HepG2 (cell line): ENCODE results near the gene RTF1. TPM values are rescaled to one million over a fixed set of nuclear protein-coding genes. Genes with fewer than 3 reads are reported as not detected.
A peak's percentile ranks its signal among the peaks of the same experiment; 100 is the strongest.

Source experiments
- ATF7 ChIP-seq, 2 experiments: fragments of 450-650 bp in 1 of 2; sonication (generic) in 1 of 2; formaldehyde crosslinking in 1 of 2; IDR thresholded peaks; 2 replicates each; pipeline versions ENCODE4 v1.4.0 to v1.6.1; 2016 to 2020; ENCODE audit warnings: antibody characterized with exemption in 1 of 2, mild to moderate bottlenecking in 1 of 2, missing genetic modification reagents in 1 of 2
- CENPX ChIP-seq: sonication (generic); formaldehyde crosslinking; IDR thresholded peaks from 2 replicates; pipeline ENCODE4 v1.9.0; 2021; ENCODE audit warnings: mild to moderate bottlenecking, missing genetic modification reagents, moderate library complexity
- DMAP1 ChIP-seq: IDR thresholded peaks from 2 replicates; pipeline ENCODE4 v1.6.1; 2016
- FOXK1 ChIP-seq: sonication (generic); formaldehyde crosslinking; IDR thresholded peaks from 2 replicates; pipeline ENCODE4 v1.4.0; 2020; ENCODE audit warnings: low read depth, missing genetic modification reagents, borderline replicate concordance
- IRX3 ChIP-seq: sonication (generic); formaldehyde crosslinking; IDR thresholded peaks from 2 replicates; pipeline ENCODE4 v1.8.1; 2023; ENCODE audit warnings: mild to moderate bottlenecking, low read depth, missing genetic modification reagents, borderline replicate concordance
- KAT8 ChIP-seq: IDR thresholded peaks from 2 replicates; pipeline ENCODE4 v1.6.1; 2016; ENCODE audit warnings: missing genetic modification reagents, missing compliant biosample characterization
- KLF16 ChIP-seq, 2 experiments: sonication (generic) in 1 of 2; formaldehyde crosslinking in 1 of 2; IDR thresholded peaks; 2 replicates each; pipeline versions ENCODE4 v1.6.1 to v1.8.0; 2016 to 2023; ENCODE audit warnings: missing genetic modification reagents in 2 of 2, missing compliant biosample characterization in 1 of 2
- NFATC3 ChIP-seq: sonication (generic); formaldehyde crosslinking; IDR thresholded peaks from 2 replicates; pipeline ENCODE4 v1.5.1; 2020; ENCODE audit warnings: mild to moderate bottlenecking, missing genetic modification reagents
- PHB2 ChIP-seq: fragments of 450-650 bp; IDR thresholded peaks from 2 replicates; pipeline ENCODE4 v1.6.1; 2018; ENCODE audit not compliant: partially characterized antibody
- PPARG ChIP-seq: conservative IDR thresholded peaks from 2 replicates; pipeline ENCODE4 v1.6.1; 2016; ENCODE audit warnings: missing biosample characterization, missing genetic modification reagents
- SNAI1 ChIP-seq: sonication (generic); formaldehyde crosslinking; IDR thresholded peaks from 2 replicates; pipeline ENCODE4 v1.5.0; 2020; ENCODE audit warnings: mild to moderate bottlenecking, missing genetic modification reagents, borderline replicate concordance
- SPEN ChIP-seq: sonication (generic); formaldehyde crosslinking; IDR thresholded peaks from 2 replicates; pipeline ENCODE4 v1.5.1; 2020; ENCODE audit warnings: low read depth, mild to moderate bottlenecking, missing genetic modification reagents
- ZBTB7A ChIP-seq: sonication (generic); formaldehyde crosslinking; IDR thresholded peaks from 2 replicates; pipeline ENCODE4 v1.8.0; 2022; ENCODE audit warnings: mild to moderate bottlenecking, missing genetic modification reagents
- ZNF263 ChIP-seq: sonication (generic); formaldehyde crosslinking; IDR thresholded peaks from 2 replicates; pipeline ENCODE4 v1.4.0; 2020; ENCODE audit warnings: missing genetic modification reagents
- ZNF430 ChIP-seq: sonication (generic); formaldehyde crosslinking; IDR thresholded peaks from 2 replicates; pipeline ENCODE4 v1.9.0; 2021; ENCODE audit warnings: mild to moderate bottlenecking, missing genetic modification reagents
- ZNF792 ChIP-seq: IDR thresholded peaks from 2 replicates; pipeline ENCODE4 v1.6.1; 2016
- polyA plus RNA-seq, 8 experiments: library from polyadenylated mRNA; depleted of rRNA in 3 of 8; stranded (reverse) in 7 of 8; unstranded in 1 of 8; fragments of >200 nt; fragmentation: Illumina TruSeq in 4 of 8; extraction: Trizol in 4 of 8; gene quantifications; 2 replicates each; pipeline versions ENCODE4 v1.2.1 to v1.2.3, GENCODE V29; 2011 to 2016; ENCODE audit warnings: low read depth in 4 of 8, missing spikeins in 1 of 8, mixed read lengths in 1 of 8; ENCODE audit not compliant: insufficient read depth in 1 of 8
- total RNA-seq, 5 experiments: library from RNA; depleted of rRNA; stranded (reverse); fragments of >200 nt; fragmentation: Illumina TruSeq; extraction: Trizol; gene quantifications; 2 replicates each; pipeline ENCODE4 v1.2.3, GENCODE V29; 2016; ENCODE audit warnings: low read depth in 1 of 5
- TF ChIP-seq, protein P1 (sequence below): fragments of 450-650 bp; IDR thresholded peaks from 2 replicates; pipeline ENCODE4 v1.6.1; 2016
- TF ChIP-seq, protein P2 (sequence below): sonication (generic); formaldehyde crosslinking; IDR thresholded peaks from 2 replicates; pipeline ENCODE4 v1.5.0; 2020; ENCODE audit warnings: mild to moderate bottlenecking, missing genetic modification reagents, moderate library complexity
- TF ChIP-seq, protein P3 (sequence below): sonication (generic); formaldehyde crosslinking; IDR thresholded peaks from 2 replicates; pipeline ENCODE4 v1.5.0; 2020; ENCODE audit warnings: missing genetic modification reagents
- TF ChIP-seq, protein P4 (sequence below): IDR thresholded peaks from 2 replicates; pipeline ENCODE4 v1.6.1; 2016; ENCODE audit warnings: low read depth, missing genetic modification reagents, missing compliant biosample characterization

RTF1 gene
- total and polyA plus RNA-seq, 2 of the 13 experiments (the other 11 are each of a cell fraction or from before 2014, with no cell fraction given): 13.9 to 17.9 TPM

DNA sequence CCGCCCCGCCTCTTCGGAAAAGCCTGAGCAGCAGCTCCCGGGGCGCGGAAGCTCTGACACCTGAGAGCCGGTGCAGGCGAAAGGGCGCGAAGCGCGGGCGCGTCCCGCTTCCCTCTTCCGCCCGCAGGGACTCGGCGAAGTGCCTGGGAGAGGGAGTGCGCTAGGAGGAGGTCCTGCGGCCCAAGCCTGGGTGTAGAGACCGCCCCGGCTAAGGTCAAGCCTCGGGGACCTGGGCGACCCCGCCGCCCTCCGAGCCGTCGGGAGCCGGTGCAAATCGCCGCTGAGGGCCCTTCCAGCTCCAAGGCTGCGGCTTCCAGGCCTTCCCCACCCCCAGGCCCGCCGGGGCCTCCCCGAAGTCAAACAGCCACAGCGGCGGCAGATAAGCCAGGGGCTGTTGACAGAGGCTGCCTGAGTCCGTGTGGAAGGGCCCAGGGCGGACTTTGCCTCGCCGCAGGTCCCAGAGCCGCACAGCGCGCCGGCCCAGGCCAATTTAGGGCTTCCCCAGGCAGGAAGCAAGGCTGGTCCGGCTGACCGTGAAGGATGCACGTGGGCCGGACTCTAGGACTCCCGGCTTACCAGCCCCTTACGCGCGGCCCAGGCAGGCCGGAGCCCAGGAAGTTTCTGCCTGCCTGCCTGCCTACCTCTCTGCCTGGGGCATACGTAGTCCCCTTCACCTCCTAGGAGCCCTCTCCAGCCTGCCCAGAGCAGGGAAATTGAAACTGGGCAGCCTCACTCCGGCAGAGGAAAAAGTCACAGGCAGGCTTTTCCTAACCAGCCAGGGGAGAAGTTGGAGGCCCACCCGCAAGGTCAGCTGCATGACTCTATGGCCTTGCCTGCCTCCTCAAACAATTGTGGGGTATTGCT lies 79.1 kb downstream of the RTF1 start (continued):
- peak; percentile 90 for TF ChIP-seq SPEN
- TF ChIP-seq, protein P1, sequence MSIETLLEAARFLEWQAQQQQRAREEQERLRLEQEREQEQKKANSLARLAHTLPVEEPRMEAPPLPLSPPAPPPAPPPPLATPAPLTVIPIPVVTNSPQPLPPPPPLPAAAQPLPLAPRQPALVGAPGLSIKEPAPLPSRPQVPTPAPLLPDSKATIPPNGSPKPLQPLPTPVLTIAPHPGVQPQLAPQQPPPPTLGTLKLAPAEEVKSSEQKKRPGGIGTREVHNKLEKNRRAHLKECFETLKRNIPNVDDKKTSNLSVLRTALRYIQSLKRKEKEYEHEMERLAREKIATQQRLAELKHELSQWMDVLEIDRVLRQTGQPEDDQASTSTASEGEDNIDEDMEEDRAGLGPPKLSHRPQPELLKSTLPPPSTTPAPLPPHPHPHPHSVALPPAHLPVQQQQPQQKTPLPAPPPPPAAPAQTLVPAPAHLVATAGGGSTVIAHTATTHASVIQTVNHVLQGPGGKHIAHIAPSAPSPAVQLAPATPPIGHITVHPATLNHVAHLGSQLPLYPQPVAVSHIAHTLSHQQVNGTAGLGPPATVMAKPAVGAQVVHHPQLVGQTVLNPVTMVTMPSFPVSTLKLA: peak; percentile 56; the same call in 1 of the 2 replicates
- TF ChIP-seq NFATC3 (CRISPR knock-in tag): no peak
- TF ChIP-seq, protein P2, sequence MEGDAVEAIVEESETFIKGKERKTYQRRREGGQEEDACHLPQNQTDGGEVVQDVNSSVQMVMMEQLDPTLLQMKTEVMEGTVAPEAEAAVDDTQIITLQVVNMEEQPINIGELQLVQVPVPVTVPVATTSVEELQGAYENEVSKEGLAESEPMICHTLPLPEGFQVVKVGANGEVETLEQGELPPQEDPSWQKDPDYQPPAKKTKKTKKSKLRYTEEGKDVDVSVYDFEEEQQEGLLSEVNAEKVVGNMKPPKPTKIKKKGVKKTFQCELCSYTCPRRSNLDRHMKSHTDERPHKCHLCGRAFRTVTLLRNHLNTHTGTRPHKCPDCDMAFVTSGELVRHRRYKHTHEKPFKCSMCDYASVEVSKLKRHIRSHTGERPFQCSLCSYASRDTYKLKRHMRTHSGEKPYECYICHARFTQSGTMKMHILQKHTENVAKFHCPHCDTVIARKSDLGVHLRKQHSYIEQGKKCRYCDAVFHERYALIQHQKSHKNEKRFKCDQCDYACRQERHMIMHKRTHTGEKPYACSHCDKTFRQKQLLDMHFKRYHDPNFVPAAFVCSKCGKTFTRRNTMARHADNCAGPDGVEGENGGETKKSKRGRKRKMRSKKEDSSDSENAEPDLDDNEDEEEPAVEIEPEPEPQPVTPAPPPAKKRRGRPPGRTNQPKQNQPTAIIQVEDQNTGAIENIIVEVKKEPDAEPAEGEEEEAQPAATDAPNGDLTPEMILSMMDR (CRISPR knock-in tag): no peak; the same call in 1 of the 2 replicates
- TF ChIP-seq, protein P3, sequence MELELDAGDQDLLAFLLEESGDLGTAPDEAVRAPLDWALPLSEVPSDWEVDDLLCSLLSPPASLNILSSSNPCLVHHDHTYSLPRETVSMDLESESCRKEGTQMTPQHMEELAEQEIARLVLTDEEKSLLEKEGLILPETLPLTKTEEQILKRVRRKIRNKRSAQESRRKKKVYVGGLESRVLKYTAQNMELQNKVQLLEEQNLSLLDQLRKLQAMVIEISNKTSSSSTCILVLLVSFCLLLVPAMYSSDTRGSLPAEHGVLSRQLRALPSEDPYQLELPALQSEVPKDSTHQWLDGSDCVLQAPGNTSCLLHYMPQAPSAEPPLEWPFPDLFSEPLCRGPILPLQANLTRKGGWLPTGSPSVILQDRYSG (CRISPR knock-in tag): peak; percentile 7; the same call in 1 of the 2 replicates
- TF ChIP-seq CENPX (CRISPR knock-in tag): no peak
- TF ChIP-seq, protein P4, sequence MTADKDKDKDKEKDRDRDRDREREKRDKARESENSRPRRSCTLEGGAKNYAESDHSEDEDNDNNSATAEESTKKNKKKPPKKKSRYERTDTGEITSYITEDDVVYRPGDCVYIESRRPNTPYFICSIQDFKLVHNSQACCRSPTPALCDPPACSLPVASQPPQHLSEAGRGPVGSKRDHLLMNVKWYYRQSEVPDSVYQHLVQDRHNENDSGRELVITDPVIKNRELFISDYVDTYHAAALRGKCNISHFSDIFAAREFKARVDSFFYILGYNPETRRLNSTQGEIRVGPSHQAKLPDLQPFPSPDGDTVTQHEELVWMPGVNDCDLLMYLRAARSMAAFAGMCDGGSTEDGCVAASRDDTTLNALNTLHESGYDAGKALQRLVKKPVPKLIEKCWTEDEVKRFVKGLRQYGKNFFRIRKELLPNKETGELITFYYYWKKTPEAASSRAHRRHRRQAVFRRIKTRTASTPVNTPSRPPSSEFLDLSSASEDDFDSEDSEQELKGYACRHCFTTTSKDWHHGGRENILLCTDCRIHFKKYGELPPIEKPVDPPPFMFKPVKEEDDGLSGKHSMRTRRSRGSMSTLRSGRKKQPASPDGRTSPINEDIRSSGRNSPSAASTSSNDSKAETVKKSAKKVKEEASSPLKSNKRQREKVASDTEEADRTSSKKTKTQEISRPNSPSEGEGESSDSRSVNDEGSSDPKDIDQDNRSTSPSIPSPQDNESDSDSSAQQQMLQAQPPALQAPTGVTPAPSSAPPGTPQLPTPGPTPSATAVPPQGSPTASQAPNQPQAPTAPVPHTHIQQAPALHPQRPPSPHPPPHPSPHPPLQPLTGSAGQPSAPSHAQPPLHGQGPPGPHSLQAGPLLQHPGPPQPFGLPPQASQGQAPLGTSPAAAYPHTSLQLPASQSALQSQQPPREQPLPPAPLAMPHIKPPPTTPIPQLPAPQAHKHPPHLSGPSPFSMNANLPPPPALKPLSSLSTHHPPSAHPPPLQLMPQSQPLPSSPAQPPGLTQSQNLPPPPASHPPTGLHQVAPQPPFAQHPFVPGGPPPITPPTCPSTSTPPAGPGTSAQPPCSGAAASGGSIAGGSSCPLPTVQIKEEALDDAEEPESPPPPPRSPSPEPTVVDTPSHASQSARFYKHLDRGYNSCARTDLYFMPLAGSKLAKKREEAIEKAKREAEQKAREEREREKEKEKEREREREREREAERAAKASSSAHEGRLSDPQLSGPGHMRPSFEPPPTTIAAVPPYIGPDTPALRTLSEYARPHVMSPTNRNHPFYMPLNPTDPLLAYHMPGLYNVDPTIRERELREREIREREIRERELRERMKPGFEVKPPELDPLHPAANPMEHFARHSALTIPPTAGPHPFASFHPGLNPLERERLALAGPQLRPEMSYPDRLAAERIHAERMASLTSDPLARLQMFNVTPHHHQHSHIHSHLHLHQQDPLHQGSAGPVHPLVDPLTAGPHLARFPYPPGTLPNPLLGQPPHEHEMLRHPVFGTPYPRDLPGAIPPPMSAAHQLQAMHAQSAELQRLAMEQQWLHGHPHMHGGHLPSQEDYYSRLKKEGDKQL: no peak
- peak; percentile 88 for TF ChIP-seq ZNF792
- 0 out of 2 replicates have a peak, but pooled peaks have one; percentile 30 for TF ChIP-seq PPARG
- 0 out of 2 replicates have a peak, but pooled peaks have one; percentile 11 for TF ChIP-seq ZBTB7A (CRISPR knock-in tag)
- TF ChIP-seq ATF7 (IDR thresholded peaks at IDR 0.05): no peak
- TF ChIP-seq ATF7 (CRISPR knock-in tag; IDR thresholded peaks at IDR 0.05): peak; percentile 47; the same call in 1 of the 2 replicates
- TF ChIP-seq ZNF430 (CRISPR knock-in tag): peak; percentile 93
- peak; percentile 14 to 63; a peak in 2 of 4 replicates for TF ChIP-seq KLF16 (CRISPR knock-in tag; IDR thresholded peaks at IDR 0.05)
- TF ChIP-seq DMAP1: peak; percentile 79
- TF ChIP-seq IRX3 (CRISPR knock-in tag): peak; percentile 50; the same call in 1 of the 2 replicates
- TF ChIP-seq SNAI1 (CRISPR knock-in tag): peak; percentile 89
- TF ChIP-seq PHB2: no peak
- peak; percentile 93 for TF ChIP-seq ZNF263 (CRISPR knock-in tag)
- TF ChIP-seq FOXK1 (CRISPR knock-in tag): peak; percentile 83; the same call in 1 of the 2 replicates
- TF ChIP-seq KAT8 (CRISPR knock-in tag): peak; percentile 83
